Natural killer cell treated with Interleukin-12 subunit alpha and Interleukin-12 subunit beta and Interleukin-15 and Interleukin-18, amount 100 ng/mL, for 72 hours (primary cell): ENCODE data around the gene MAG. TPM values are rescaled to one million over a fixed set of nuclear protein-coding genes. Genes with fewer than 3 reads are reported as not detected.
"Not testable (repeated sequence)": the region's sequence is repeated elsewhere in the genome, so short reads cannot be mapped to it uniquely, and the experiment has no call there.

Source experiments
- ATAC-seq, 2 donors: fragments of 150-1000 bp; cut with Tn5 transposase in 1 of 2; sonication (Bioruptor Pico), chemical (Tn5 transposase) in 1 of 2; 2 replicates each; pipeline ENCODE4 v1.10.0; 2021
- DNase-seq: peaks from one replicate; pipeline ENCODE4 v3.0.0; 2022; ENCODE audit warnings: low spot score
- H3K27ac Mint-ChIP-seq, 2 donors: 1 replicate in 1 of 2; 2 replicates in 1 of 2; pipeline ENCODE4 v1.8.0; 2022; ENCODE audit warnings: mixed read lengths in 2 of 2, mild to moderate bottlenecking in 1 of 2, moderate library complexity in 1 of 2
- H3K27me3 Mint-ChIP-seq, 2 donors: 1 replicate in 1 of 2; 2 replicates in 1 of 2; pipeline ENCODE4 v1.8.0; 2022; ENCODE audit warnings: mixed read lengths in 2 of 2
- H3K36me3 Mint-ChIP-seq: one replicate; pipeline ENCODE4 v1.8.0; 2022; ENCODE audit warnings: mixed read lengths
- H3K4me1 Mint-ChIP-seq, 2 donors: 1 replicate in 1 of 2; 2 replicates in 1 of 2; pipeline ENCODE4 v1.8.0; 2022; ENCODE audit warnings: low read depth in 2 of 2, mixed read lengths in 2 of 2, mild to moderate bottlenecking in 1 of 2
- H3K4me3 Mint-ChIP-seq: one replicate; pipeline ENCODE4 v1.8.0; 2022; ENCODE audit warnings: mixed read lengths
- H3K9me3 Mint-ChIP-seq: 2 replicates; pipeline ENCODE4 v1.8.0; 2022; ENCODE audit warnings: mixed read lengths
- total RNA-seq, 2 donors: library from RNA; stranded (reverse); gene quantifications; one replicate each; pipeline ENCODE4 v1.2.3, GENCODE V29; 2022

The MAG gene
- total RNA-seq, 2 donors from 2014 or later: 0.38 TPM; not detected in 1

GRCh38 chr19:35279985-35280821, 11.8 kb upstream of the MAG start:
- no peak overlapping the region for H3K27ac Mint-ChIP-seq
- ATAC-seq: no peak
- no peak for DNase-seq
- peaks cover 0 to 8% of the 10 kb centered on the region in 2 donors for H3K4me1 Mint-ChIP-seq
- peaks cover 0 to 14% of the 10 kb centered on the region in 2 donors for H3K27me3 Mint-ChIP-seq
- H3K4me3 Mint-ChIP-seq: no peak overlapping the region
- no peaks in the 10 kb centered on the region for H3K36me3 Mint-ChIP-seq
- no peaks in the 10 kb centered on the region for H3K9me3 Mint-ChIP-seq

DNA sequence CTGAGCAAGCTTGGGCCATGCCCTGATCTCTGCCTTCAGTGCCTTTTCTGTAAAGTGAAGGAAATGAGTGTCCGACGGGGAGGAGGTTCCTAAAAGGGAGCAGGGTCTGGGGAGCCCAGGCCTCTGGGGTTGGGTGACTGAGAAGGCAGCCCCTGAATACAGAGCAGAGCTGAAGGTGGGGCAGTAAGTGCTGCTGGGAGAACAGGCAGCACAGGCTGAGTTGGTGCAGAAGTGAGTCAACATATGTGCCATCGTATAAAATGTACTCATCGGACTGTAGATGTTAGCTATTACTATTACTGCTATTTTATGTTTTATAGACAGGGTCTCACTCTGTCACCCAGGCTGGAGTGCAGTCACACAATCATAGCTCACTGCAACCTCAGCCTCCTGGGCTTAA, 10.7 kb upstream of the MAG start:
- ATAC-seq: no peak
- no peak for DNase-seq
- no peak overlapping the region for H3K27ac Mint-ChIP-seq
- H3K4me1 Mint-ChIP-seq: peaks cover 0 to 8% of the 10 kb centered on the region in 2 donors
- no peaks in the 10 kb centered on the region for H3K9me3 Mint-ChIP-seq
- H3K27me3 Mint-ChIP-seq: peaks cover 0 to 14% of the 10 kb centered on the region in 2 donors
- no peak overlapping the region for H3K4me3 Mint-ChIP-seq
- no peaks in the 10 kb centered on the region for H3K36me3 Mint-ChIP-seq

GRCh38 chr19:35284153-35285094, 7.5 kb upstream of the MAG start:
- no peak overlapping the region for H3K4me3 Mint-ChIP-seq
- peaks cover 0 to 5% of the 10 kb centered on the region in 2 donors for H3K4me1 Mint-ChIP-seq

DNA sequence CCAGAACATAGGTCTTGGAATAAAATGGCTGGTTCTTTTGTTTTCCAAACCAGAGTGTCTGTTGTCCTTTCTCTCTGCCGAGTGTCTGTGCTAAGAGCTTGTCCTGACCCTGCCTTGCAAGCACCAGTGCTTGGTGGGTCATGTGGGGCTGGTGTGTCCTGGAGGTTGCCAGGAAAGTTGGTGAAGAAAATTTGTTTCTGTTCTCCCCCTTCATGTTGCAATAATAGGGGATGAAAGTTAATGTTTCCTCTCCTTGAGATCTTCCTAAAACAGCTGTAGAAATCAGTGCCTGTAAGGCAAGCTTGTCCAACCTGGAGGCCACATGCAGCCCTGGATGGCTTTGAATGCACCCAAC, 6.9 kb upstream of the MAG start:
- Mint-ChIP-seq H3K27ac (no peak overlapping the region), H3K4me1 (peaks cover 0 to 5% of the 10 kb centered on the region in 2 donors), H3K4me3 (no peak overlapping the region), H3K36me3 (no peaks in the 10 kb centered on the region), H3K9me3 (no peaks in the 10 kb centered on the region), H3K27me3 (peaks cover 0 to 14% of the 10 kb centered on the region in 2 donors)
- no peak for DNase-seq
- ATAC-seq: no peak

More at GRCh38 chr19:35284153-35285094, 7.5 kb upstream of the MAG start:
- ATAC-seq (no peak), DNase-seq (no peak)
- H3K36me3 Mint-ChIP-seq: no peaks in the 10 kb centered on the region
- no peaks in the 10 kb centered on the region for H3K9me3 Mint-ChIP-seq
- peak overlapping the region in 1 of 2 donors; percentile 30 for H3K27ac Mint-ChIP-seq
- peaks cover 0 to 14% of the 10 kb centered on the region in 2 donors for H3K27me3 Mint-ChIP-seq

GRCh38 chr19:35285465-35285864, 6.5 kb upstream of the MAG start:
- not testable (repeated sequence) for DNase-seq, ATAC-seq, H3K4me1 Mint-ChIP-seq, H3K9me3 Mint-ChIP-seq, H3K4me3 Mint-ChIP-seq, H3K27ac Mint-ChIP-seq, H3K36me3 Mint-ChIP-seq
- peaks cover 0 to 14% of the 10 kb centered on the region in 2 donors for H3K27me3 Mint-ChIP-seq

- H3K36me3 Mint-ChIP-seq, ATAC-seq, H3K4me3 Mint-ChIP-seq, DNase-seq, H3K4me1 Mint-ChIP-seq, H3K9me3 Mint-ChIP-seq, H3K27ac Mint-ChIP-seq: not testable (repeated sequence)
- H3K27me3 Mint-ChIP-seq: peaks cover 0 to 12% of the 10 kb centered on the region in 2 donors
Observed at GRCh38 chr19:35286101-35286500, 5.9 kb upstream of the MAG start.

DNA sequence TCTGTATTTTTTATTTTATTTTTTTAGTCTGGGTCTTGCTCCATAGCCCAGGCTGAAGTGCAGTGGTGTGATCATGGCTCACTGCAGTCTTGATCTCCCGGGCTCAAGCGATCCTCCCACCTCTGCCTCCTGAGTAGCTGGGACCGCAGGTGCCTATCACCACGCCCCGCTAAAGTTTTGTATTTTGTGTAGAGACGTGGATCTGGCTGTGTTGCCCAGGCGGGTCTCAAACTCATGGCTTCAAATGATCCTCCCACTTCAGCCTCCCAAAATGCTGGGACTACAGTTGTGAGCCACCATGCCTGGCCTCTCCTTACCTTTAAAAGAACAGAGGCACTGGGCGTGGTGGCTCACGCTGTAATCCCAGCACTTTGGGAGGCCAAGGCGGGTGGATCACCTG, 4.2 kb upstream of the MAG start:
- H3K27ac Mint-ChIP-seq: no peak overlapping the region
- no peak for ATAC-seq

DNA sequence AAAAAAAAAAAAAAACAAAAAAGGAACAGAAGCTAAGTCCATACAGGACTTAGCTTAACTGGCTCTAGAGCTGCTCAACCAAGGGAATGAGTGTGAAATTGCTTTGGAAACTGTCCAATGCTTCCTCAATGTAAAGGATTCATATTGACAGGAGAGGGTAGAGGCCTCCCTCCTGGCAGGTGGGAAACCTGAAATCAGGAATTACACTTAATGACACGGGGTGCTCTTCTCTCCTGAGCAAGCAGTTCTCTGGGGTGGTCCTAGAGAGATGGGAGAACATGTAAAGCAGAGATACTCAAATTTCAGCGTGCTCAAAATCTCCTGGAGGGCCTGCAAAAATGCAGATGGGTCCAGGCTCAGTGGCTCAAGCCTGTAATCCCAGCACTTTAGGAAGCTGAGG, 3.6 kb upstream of the MAG start:
- no peak for ATAC-seq
- no peaks in the 10 kb centered on the region for H3K36me3 Mint-ChIP-seq
- H3K4me1 Mint-ChIP-seq: no peaks in the 10 kb centered on the region
- H3K4me3 Mint-ChIP-seq: no peak overlapping the region
- H3K27ac Mint-ChIP-seq: no peak overlapping the region
- no peak for DNase-seq
- H3K27me3 Mint-ChIP-seq: peaks cover 0 to 5% of the 10 kb centered on the region in 2 donors
- H3K9me3 Mint-ChIP-seq: no peaks in the 10 kb centered on the region

More for the DNA sequence above, 4.2 kb upstream of the MAG start:
- H3K4me3 Mint-ChIP-seq: no peak overlapping the region
- H3K9me3 Mint-ChIP-seq: no peaks in the 10 kb centered on the region
- no peaks in the 10 kb centered on the region for H3K4me1 Mint-ChIP-seq
- peaks cover 0 to 10% of the 10 kb centered on the region in 2 donors for H3K27me3 Mint-ChIP-seq
- no peak for DNase-seq
- H3K36me3 Mint-ChIP-seq: no peaks in the 10 kb centered on the region

- no peak overlapping the region for H3K27ac Mint-ChIP-seq
- no peak for ATAC-seq
- peaks cover 0 to 3% of the 10 kb centered on the region in 2 donors for H3K27me3 Mint-ChIP-seq
- DNase-seq: no peak
- no peaks in the 10 kb centered on the region for H3K4me1 Mint-ChIP-seq
- no peaks in the 10 kb centered on the region for H3K36me3 Mint-ChIP-seq
- H3K9me3 Mint-ChIP-seq: no peaks in the 10 kb centered on the region
- no peak overlapping the region for H3K4me3 Mint-ChIP-seq
Observed at GRCh38 chr19:35288906-35289305, 3.1 kb upstream of the MAG start.

GRCh38 chr19:35290381-35291127, 1.4 kb upstream of the MAG start:
- no peak overlapping the region for H3K27ac Mint-ChIP-seq
- DNase-seq (no peak), ATAC-seq (no peak)
- H3K27me3 Mint-ChIP-seq: no peaks in the 10 kb centered on the region
- no peaks in the 10 kb centered on the region for H3K4me1 Mint-ChIP-seq
- H3K9me3 Mint-ChIP-seq: no peaks in the 10 kb centered on the region
- no peaks in the 10 kb centered on the region for H3K36me3 Mint-ChIP-seq
- no peak overlapping the region for H3K4me3 Mint-ChIP-seq

DNA sequence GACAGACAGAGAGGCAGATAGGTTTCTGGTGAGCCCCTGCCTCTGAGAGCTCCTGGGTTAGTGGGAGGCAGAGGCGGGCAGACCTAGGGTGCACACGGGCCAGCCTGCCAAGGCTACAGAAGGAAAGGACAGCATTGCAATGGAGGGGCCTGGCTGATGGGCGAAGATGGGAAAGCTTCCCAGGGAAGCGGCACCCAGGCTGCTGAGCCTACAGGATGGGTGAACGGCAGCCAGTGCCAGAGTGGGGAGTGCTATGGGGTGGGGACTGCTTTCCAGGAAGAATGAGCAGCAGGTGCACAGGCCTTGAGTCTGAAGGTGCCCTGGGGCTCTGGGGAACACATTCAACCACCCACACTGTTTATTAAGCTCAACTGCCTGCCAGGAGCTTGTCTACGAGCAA, 702 bp upstream of the MAG start:
- no peaks in the 10 kb centered on the region for H3K9me3 Mint-ChIP-seq
- H3K4me1 Mint-ChIP-seq: no peaks in the 10 kb centered on the region
- no peak overlapping the region for H3K4me3 Mint-ChIP-seq
- no peak overlapping the region for H3K27ac Mint-ChIP-seq
- H3K36me3 Mint-ChIP-seq: no peaks in the 10 kb centered on the region
- H3K27me3 Mint-ChIP-seq: no peaks in the 10 kb centered on the region
- no peak for DNase-seq
- no peak for ATAC-seq

DNA sequence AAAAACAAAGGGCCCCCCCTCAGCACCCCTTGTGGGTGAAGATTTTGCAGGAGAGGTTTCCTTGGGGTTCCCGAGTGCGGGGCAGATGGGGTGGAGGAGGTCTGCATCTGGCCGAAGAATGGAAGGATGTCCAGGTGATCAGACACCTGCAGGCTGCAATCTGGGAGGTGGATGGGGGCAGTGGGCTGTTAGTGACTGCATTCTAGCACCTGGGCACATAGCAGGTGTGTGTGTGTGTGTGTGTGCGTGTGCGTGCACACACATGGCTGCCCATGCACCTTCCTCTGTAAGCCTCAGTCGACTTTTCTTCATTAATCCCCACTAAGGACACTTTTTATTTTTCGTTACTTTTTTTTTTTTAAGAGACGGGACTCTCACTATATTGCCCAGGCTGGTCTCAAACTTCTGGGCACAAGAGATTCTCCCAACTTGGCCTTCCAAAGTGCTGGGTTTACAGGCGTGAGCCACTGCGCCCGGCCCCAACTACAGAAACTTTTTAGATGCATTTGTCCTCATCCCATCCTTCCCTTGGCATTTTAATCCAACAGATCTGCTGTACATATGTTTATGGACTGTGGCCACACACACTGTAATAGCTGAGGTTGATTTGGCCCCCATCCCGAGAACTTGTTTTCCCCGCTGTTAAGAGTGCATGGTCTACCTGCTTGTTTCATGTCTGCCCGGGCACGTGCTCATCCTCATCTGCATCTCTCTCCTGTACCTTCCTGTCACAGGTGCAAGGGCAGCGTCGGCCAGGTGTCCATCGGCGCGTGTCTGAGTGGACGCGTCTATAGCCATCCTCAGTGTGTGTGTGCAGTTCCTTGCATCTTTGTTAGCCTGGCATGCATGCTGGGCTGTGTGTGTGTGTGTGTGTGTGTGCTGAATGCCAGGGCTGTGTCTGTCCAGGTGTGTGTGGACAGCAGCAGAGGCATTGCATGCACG, 731 bp downstream of the MAG start:
- no peak overlapping the region for H3K27ac Mint-ChIP-seq

DNA sequence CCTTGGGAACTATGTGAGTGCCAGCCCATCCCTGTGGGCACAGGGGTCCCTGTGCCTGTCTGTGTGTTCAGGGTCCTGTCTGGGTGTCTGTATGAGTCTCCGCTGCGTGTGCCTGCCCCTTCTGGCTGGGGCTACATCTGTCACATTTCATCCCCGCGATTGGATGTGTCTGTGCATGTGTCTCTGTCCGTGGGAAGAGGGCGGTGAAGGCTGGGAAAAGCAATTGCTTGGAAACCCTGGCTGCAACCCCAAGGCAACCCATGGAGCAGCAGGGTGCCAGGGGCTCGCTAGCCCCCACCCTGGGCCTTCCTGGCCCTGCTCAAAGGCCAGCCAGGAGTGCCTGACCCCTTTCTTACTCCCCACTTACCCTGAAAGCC, 1.4 kb downstream of the MAG start:
- DNase-seq (no peak), ATAC-seq (no peak)
- no peak overlapping the region for H3K4me3 Mint-ChIP-seq
- no peaks in the 10 kb centered on the region for H3K27me3 Mint-ChIP-seq
- H3K9me3 Mint-ChIP-seq: no peaks in the 10 kb centered on the region
- H3K36me3 Mint-ChIP-seq: no peaks in the 10 kb centered on the region
- H3K27ac Mint-ChIP-seq: no peak overlapping the region
- H3K4me1 Mint-ChIP-seq: no peaks in the 10 kb centered on the region

More for the DNA sequence above, 731 bp downstream of the MAG start:
- H3K9me3 Mint-ChIP-seq: no peaks in the 10 kb centered on the region
- no peak for DNase-seq
- no peaks in the 10 kb centered on the region for H3K36me3 Mint-ChIP-seq
- H3K4me1 Mint-ChIP-seq: no peaks in the 10 kb centered on the region
- H3K27me3 Mint-ChIP-seq: no peaks in the 10 kb centered on the region
- no peak overlapping the region for H3K4me3 Mint-ChIP-seq
- no peak for ATAC-seq
